Left hindlimb (tissue), 1 donor: ENCODE results near the gene MRPS25.

ENCODE experiments used
- DNase-seq: peaks from one replicate; pipeline ENCODE4 v3.0.0-alpha.2; 2018

Gene MRPS25

GRCh38 chr3:15064835-15065549, at the start of gene MRPS25:
Gene MRPS25 (minus strand): TSS chr3:15065315. CDS start chr3:15065194, 121 bp downstream.
- peak; percentile 93 for DNase-seq

- DNase-seq: no peak
Measured at GRCh38 chr3:15113884-15114283, 48.8 kb upstream of the MRPS25 start.

DNA sequence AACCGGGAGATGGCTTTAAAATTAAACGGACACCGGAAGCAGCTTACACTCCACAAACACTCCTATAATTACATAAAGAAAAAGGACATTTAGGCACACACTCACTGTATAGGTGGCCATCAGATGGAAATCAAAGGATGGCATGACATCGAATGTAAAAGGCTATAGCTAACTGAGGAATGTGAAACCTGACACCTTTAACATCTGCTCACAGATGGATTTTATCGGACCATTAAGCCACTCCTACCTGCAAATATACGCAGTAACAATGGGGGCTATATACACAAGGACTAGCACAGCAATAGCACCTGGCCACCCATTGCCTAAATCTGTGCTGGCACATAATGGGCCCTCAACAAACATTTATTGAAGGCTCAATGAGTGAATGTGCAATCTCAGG, 48.4 kb upstream of the MRPS25 start:
- DNase-seq: no peak

- DNase-seq: no peak
Measured at GRCh38 chr3:15112011-15112410, 46.9 kb upstream of the MRPS25 start.

GRCh38 chr3:15110206-15110605, 45.1 kb upstream of the MRPS25 start:
- no peak for DNase-seq

DNA sequence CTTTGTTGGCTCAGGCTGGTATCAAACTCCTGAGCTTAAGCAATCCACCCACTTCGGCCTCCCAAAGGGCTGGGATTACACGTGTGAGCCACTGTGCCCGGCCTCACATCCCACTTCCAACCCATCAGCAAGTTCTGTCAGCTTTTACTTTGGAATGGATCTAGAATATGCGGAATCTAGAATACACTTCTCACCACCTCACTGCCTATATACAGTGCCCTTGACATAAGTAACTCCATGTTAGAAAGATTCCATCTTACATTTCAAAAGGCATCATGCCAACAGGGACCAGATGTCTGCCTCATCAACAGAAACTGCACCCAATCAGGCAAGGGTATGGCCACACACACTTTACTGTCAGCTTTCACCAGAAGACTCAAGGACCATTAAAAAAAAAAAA, 43.8 kb upstream of the MRPS25 start:
- DNase-seq: no peak

DNA sequence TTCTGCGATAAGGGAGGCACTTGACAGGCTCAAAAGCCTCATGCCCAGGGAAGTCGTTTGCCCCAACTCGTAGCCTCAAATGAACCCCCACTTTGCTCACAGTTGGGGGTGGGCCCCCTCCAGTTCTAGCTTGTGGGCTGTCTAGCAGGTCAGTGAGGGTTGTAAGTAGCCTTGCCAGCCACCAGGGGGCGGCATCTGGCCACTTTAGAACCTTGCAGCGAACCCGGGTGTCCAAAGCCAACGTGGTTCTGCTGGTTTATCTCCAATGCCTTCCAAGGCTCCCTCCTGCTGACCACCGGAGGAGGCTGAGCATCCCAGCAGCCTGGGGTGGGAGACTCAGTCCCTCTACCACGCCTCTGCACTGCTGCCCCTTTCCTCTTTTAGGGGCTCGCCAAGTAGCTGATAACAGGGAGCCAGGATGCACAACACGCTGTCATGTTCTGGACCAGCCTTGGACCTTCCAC, 43.0 kb upstream of the MRPS25 start:
- peak; percentile 68 for DNase-seq

- no peak for DNase-seq
Measured at GRCh38 chr3:15107075-15107947, 42.2 kb upstream of the MRPS25 start.

DNA sequence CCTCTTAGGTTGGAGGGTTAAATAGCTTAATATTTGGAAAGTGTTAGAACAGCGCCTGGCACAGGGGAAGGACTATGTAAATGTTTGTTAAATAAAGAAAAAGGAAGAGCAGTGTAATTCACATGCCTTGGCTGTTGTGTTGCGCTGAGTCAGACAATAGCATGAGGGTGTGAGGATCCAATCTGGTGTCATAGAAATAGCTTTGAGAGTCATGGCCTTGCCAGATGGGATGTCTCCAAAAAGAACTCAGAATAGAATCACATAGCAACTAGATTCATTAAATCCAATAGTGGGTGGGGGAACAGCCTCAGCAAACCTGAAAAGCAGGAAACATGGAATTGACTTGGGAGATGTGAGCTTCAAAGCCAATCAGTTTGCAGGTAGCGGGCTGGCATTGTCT, 37.7 kb upstream of the MRPS25 start:
- no peak for DNase-seq

- DNase-seq: peak; percentile 67
Measured at GRCh38 chr3:15102256-15102655, 37.1 kb upstream of the MRPS25 start.

GRCh38 chr3:15099364-15100098, 34.4 kb upstream of the MRPS25 start:
- no peak for DNase-seq

DNA sequence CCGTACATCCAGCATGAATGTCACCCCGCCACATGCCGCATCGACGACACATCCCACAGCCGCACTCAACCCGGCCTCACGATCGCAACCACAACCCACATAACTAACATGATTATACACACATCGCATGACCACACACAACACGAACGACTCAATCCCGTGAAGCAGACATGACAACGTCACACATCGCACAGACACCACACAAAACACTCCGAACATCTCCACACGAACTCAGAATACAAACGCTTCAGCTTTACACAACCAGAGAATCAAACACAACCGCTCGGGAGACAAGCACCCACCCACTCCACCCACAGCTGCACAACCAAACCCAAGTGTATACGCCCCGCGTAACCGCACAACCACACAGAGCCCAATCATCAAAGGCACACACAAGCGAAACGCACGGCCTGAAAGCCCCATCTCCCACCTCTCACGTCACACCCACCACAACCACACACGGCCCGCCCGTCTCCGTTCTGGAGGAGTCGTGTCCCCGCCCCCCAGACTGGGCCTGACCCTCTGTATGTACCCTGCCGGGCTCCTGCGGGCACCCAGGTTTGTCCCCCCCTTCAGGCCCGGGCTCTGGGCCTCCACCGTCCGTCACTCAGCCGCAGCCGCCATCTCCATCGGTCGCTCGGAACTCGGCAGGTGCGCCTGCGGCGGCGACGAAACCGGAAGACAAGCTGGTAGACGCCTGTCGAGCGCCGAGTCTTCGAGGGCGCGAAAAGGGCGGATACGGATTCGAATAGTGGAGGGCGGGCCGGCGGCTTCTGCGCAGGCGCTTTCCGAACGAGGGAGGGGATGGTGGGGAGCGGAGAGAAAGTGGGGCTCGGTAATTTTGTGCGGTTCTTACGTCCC, 33.6 kb upstream of the MRPS25 start, which contains the start of gene RBSN:
Gene RBSN, minus strand, starts transcription at position 646 of the 861 bp plus-strand sequence. CDS start 3,028 bp downstream, outside the sequence.
- peak; percentile 96 for DNase-seq

DNA sequence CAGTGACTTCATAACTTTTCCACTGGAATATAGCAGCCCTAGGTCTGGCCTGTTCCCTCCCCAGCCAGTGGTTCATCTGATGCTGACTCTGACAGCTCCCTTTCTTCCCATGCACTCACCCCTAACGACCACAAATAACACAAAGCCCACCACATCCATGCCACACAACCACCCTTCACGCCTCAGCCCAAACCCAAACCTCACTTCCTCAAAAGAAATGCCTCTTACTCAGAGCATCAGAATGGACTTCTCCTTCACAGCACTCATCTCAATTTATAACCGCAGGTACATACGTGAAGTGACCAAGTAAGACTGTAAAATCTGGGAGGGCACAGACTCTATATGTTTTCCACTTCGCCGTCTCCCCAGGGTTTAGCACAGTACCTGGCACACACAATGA, 32.8 kb upstream of the MRPS25 start:
- no peak for DNase-seq

DNA sequence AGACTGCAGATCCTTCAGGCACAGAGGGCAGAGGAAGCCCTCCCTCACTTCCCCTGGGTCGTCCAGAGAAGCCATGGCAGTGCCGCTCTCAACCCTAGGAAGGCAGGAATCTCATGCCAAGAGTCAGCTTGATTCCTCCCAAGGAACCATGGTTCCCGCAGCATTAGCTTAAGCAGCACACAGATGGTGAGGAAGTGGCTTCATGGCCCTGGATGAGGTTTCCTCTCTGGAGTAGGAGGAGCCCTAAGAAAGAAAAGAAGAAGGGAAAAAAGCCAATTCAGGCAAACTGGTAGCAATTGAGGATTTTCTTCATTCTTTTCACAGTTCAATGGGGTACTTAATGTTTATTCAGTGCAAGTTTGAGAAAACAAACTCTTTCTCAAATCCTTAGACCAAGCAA, 30.9 kb upstream of the MRPS25 start:
- DNase-seq: no peak

- DNase-seq: no peak
Measured at GRCh38 chr3:15094187-15094875, 29.2 kb upstream of the MRPS25 start.

- DNase-seq: no peak
Measured at GRCh38 chr3:15092686-15093085, 27.6 kb upstream of the MRPS25 start.

DNA sequence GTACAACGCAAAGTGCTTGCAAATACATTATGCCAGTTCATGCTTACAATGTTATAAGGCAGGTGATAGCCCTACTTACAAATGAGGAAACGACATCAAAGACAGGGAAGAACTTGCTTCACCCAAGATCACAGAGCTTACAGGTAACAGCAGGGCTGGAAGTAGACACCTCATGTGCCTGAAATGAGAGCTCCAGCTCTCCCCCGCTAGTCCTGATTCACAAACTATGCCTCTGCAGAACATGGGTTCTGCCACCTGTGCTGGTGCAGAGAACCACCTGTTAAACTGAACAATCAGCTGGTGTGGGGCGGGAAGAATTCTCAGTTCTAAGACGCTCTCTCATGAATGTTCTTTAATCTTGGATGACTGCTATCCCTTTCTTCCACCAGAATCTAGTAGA, 26.5 kb upstream of the MRPS25 start:
- DNase-seq: no peak

- no peak for DNase-seq
Measured at GRCh38 chr3:15089201-15089600, 24.1 kb upstream of the MRPS25 start.

- no peak for DNase-seq
Measured at GRCh38 chr3:15086699-15087098, 21.6 kb upstream of the MRPS25 start.

DNA sequence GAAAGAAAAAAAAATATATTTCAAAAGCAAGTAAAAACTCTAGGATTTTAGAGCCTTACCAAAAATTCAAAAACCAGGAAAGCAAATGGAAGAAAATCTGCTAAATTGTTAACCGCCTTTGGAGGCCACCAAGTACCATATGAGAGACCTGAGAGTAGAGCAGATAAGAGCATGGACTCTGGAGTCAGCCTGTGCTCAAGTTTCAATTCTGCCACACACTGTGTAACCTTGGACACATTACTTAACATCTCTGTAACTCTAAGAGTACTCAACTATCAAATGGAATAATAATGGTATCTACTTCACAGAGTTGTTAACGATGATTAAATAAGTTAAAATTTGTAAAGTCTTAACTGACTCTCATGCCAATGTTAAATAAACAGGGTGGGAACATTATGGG, 21.1 kb upstream of the MRPS25 start:
- no peak for DNase-seq

DNA sequence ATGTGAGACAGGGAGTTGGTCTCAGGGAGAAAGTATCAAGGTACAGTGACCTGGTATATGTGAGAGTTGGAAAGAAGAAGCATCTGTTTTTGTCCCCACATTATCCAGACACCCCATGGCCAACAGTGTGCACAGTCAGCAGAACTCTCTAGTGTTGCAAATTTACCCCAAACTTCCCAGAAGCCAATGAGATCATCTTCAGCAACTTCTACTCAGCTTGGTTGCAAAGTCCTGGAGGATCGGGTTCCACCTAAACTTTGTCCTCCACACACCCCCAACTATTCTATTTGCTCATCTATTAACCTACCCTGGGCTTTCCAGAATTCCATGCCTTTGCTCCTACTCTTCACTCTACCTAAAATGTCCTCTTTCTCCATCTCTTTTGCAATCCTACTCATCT, 18.1 kb upstream of the MRPS25 start:
- no peak for DNase-seq
